Embryonic facial prominence (tissue), 1 donor: ENCODE measurements around the gene MYO3B.

Experiments used
- DNase-seq: peaks from one replicate; pipeline ENCODE4 v3.0.0-alpha.2; 2016; ENCODE audit errors: extremely low spot score

MYO3B gene

GRCh38 chr2:170177950-170178781 lies at the start of gene MYO3B:
Gene MYO3B (plus strand): TSS chr2:170178147. CDS start chr2:170178288, 141 bp downstream.
- no peak for DNase-seq

GRCh38 chr2:170139276-170139967 lies 38.5 kb upstream of the MYO3B start:
- no peak for DNase-seq

- DNase-seq = no peak
These were observed 37.4 kb upstream of the MYO3B start for GRCh38 chr2:170140561-170140960.

GRCh38 chr2:170141865-170142264 lies 36.1 kb upstream of the MYO3B start:
- DNase-seq = no peak

- no peak for DNase-seq
These were observed 35.4 kb upstream of the MYO3B start for GRCh38 chr2:170142502-170142901.

GRCh38 chr2:170143045-170143717 lies 34.8 kb upstream of the MYO3B start:
- no peak for DNase-seq

GRCh38 chr2:170144761-170145160 lies 33.2 kb upstream of the MYO3B start:
- DNase-seq = no peak

- no peak for DNase-seq
These were observed 32.8 kb upstream of the MYO3B start for GRCh38 chr2:170145191-170145590.

GRCh38 chr2:170145675-170146432 lies 32.1 kb upstream of the MYO3B start:
- no peak for DNase-seq

- no peak for DNase-seq
These were observed 31.2 kb upstream of the MYO3B start for GRCh38 chr2:170146784-170147183.

- no peak for DNase-seq
These were observed 30.4 kb upstream of the MYO3B start for GRCh38 chr2:170147576-170147975.

- no peak for DNase-seq
These were observed 29.8 kb upstream of the MYO3B start for GRCh38 chr2:170148161-170148560.

GRCh38 chr2:170152421-170152820 lies 25.5 kb upstream of the MYO3B start:
- DNase-seq = no peak

- DNase-seq = no peak
These were observed 22.8 kb upstream of the MYO3B start for GRCh38 chr2:170155022-170155722.

GRCh38 chr2:170155723-170156253 lies 22.2 kb upstream of the MYO3B start:
- no peak for DNase-seq

- no peak for DNase-seq
These were observed 21.4 kb upstream of the MYO3B start for GRCh38 chr2:170156592-170156991.

- DNase-seq = no peak
These were observed 20.8 kb upstream of the MYO3B start for GRCh38 chr2:170157025-170157684.

- DNase-seq = no peak
These were observed 18.9 kb upstream of the MYO3B start for GRCh38 chr2:170159060-170159459.

GRCh38 chr2:170161516-170162270 lies 16.3 kb upstream of the MYO3B start:
- DNase-seq = no peak

- DNase-seq = no peak
These were observed 15.7 kb upstream of the MYO3B start for GRCh38 chr2:170162271-170162632.
